ENCODE measurements around the gene DCDC2.
"Not testable (repeated sequence)": the region's sequence is repeated elsewhere in the genome, so short reads cannot be mapped to it uniquely, and the experiment has no call there.

Gene DCDC2

GRCh38 chr6:24157886-24158285 lies 200.0 kb downstream of the DCDC2 start:
- FAIRE-seq (no peak), DNase-seq (ENCODE audit: insufficient read length, low spot score) (no peak)

- FAIRE-seq (no peak), DNase-seq (ENCODE audit: insufficient read length, low spot score) (no peak)
Observed at GRCh38 chr6:24154121-24154520, 203.7 kb downstream of the DCDC2 start.

GRCh38 chr6:24152014-24152413 lies 205.8 kb downstream of the DCDC2 start:
- FAIRE-seq (no peak), DNase-seq (ENCODE audit: insufficient read length, low spot score) (no peak)

GRCh38 chr6:24149836-24150235 lies 208.0 kb downstream of the DCDC2 start:
- FAIRE-seq (no peak), DNase-seq (ENCODE audit: insufficient read length, low spot score) (no peak)

- no peak for DNase-seq (ENCODE audit: insufficient read length, low spot score)
- no peak for FAIRE-seq
Observed at GRCh38 chr6:24149296-24149695, 208.6 kb downstream of the DCDC2 start.

GRCh38 chr6:24148684-24149083 lies 209.2 kb downstream of the DCDC2 start:
- DNase-seq (ENCODE audit: insufficient read length, low spot score) (no peak), FAIRE-seq (no peak)

- DNase-seq (ENCODE audit: insufficient read length, low spot score) (no peak), FAIRE-seq (no peak)
Observed at GRCh38 chr6:24148154-24148570, 209.7 kb downstream of the DCDC2 start.

- FAIRE-seq (no peak), DNase-seq (ENCODE audit: insufficient read length, low spot score) (no peak)
Observed at GRCh38 chr6:24147511-24148153, 210.2 kb downstream of the DCDC2 start.

- DNase-seq (ENCODE audit: insufficient read length, low spot score) (no peak), FAIRE-seq (no peak)
Observed at GRCh38 chr6:24146871-24147270, 211.0 kb downstream of the DCDC2 start.

GRCh38 chr6:24145690-24146131 lies 212.1 kb downstream of the DCDC2 start:
- DNase-seq (ENCODE audit: insufficient read length, low spot score) (no peak), FAIRE-seq (no peak)

- DNase-seq (ENCODE audit: insufficient read length, low spot score); FAIRE-seq: not testable (repeated sequence)
Observed at GRCh38 chr6:24142733-24143132, 215.1 kb downstream of the DCDC2 start.

- DNase-seq (ENCODE audit: insufficient read length, low spot score), result no peak
- no peak for FAIRE-seq
Observed at GRCh38 chr6:24140591-24140990, 217.3 kb downstream of the DCDC2 start.

- FAIRE-seq, result no peak
Observed at GRCh38 chr6:24139639-24140038, 218.2 kb downstream of the DCDC2 start.

GRCh38 chr6:24139080-24139479 lies 218.8 kb downstream of the DCDC2 start:
- DNase-seq (ENCODE audit: insufficient read length, low spot score) (no peak), FAIRE-seq (no peak)

More at GRCh38 chr6:24139639-24140038, 218.2 kb downstream of the DCDC2 start:
- DNase-seq (ENCODE audit: insufficient read length, low spot score), result no peak

GRCh38 chr6:24131751-24132150 lies 226.1 kb downstream of the DCDC2 start:
- no peak for DNase-seq (ENCODE audit: insufficient read length, low spot score)
- FAIRE-seq, result no peak

GRCh38 chr6:24127316-24127715 lies 230.5 kb downstream of the DCDC2 start:
- DNase-seq (ENCODE audit: insufficient read length, low spot score), result no peak
- no peak for FAIRE-seq

- DNase-seq (ENCODE audit: insufficient read length, low spot score) (peak; percentile 49), FAIRE-seq (no peak)
Observed at GRCh38 chr6:24126586-24127192, 231.2 kb downstream of the DCDC2 start.

- no peak for FAIRE-seq
Observed at GRCh38 chr6:24125980-24126379, 231.9 kb downstream of the DCDC2 start, which contains the start of gene NRSN1. NRSN1 (plus strand) TSS chr6:24126215; CDS start chr6:24134328, 8,113 bp downstream.

GRCh38 chr6:24122139-24122538 lies 235.7 kb downstream of the DCDC2 start:
- FAIRE-seq (no peak), DNase-seq (ENCODE audit: insufficient read length, low spot score) (no peak)

More at GRCh38 chr6:24125980-24126379, 231.9 kb downstream of the DCDC2 start, which contains the start of gene NRSN1:
- DNase-seq (ENCODE audit: insufficient read length, low spot score), result no peak

Data from GM19239 (cell line).